HG02885 (cell line): Measurements from ENCODE around the gene PLA2G15.

Source experiments
- ATAC-seq: cut with Tn5 transposase; IDR thresholded peaks from one replicate; pipeline ENCODE4 v1.9.1; 2021; ENCODE audit warnings: mild to moderate bottlenecking; ENCODE audit not compliant: unreplicated experiment, poor library complexity

Gene PLA2G15

GRCh38 chr16:68291227-68291626 is 46.1 kb downstream of the PLA2G15 start:
- no peak for ATAC-seq

GRCh38 chr16:68292425-68292824 is 47.3 kb downstream of the PLA2G15 start:
- ATAC-seq = no peak

GRCh38 chr16:68296291-68296690 is 51.1 kb downstream of the PLA2G15 start:
- no peak for ATAC-seq

GRCh38 chr16:68296693-68297092 is 51.5 kb downstream of the PLA2G15 start:
- no peak for ATAC-seq

GRCh38 chr16:68297908-68298307 is 52.7 kb downstream of the PLA2G15 start:
- ATAC-seq = no peak

GRCh38 chr16:68298312-68298711 is 53.1 kb downstream of the PLA2G15 start:
- ATAC-seq = no peak

- ATAC-seq = no peak
These were observed 53.9 kb downstream of the PLA2G15 start for GRCh38 chr16:68298907-68299561.

GRCh38 chr16:68299571-68300453 is 54.6 kb downstream of the PLA2G15 start:
- ATAC-seq = no peak

- no peak for ATAC-seq
These were observed 55.7 kb downstream of the PLA2G15 start for GRCh38 chr16:68300734-68301459.

- no peak for ATAC-seq
These were observed 61.5 kb downstream of the PLA2G15 start for GRCh38 chr16:68306633-68307032.

GRCh38 chr16:68309799-68310198 is 64.6 kb downstream of the PLA2G15 start:
- ATAC-seq = no peak

- peak; percentile 34 for ATAC-seq
These were observed 65.2 kb downstream of the PLA2G15 start for GRCh38 chr16:68310437-68310773.
